Mucosa of descending colon (tissue), 3 donors: ENCODE results near the gene KRTAP10-11. TPM values are rescaled to one million over a fixed set of nuclear protein-coding genes. Genes with fewer than 3 reads are reported as not detected.

Source experiments
- ATAC-seq: fragments of 200-7000 bp; cut with Tn5 transposase; one replicate; pipeline ENCODE4 v1.9.1; 2020; ENCODE audit warnings: mild to moderate bottlenecking, moderate library complexity
- DNase-seq, 3 donors: peaks; one replicate each; pipeline ENCODE4 v3.0.0-alpha.2; 2020
- H3K36me3 ChIP-seq: fragments of 200-600 bp; one replicate; pipeline ENCODE4 v1.8.0; 2021; ENCODE audit warnings: low read depth, mild to moderate bottlenecking
- H3K4me1 ChIP-seq: fragments of 200-600 bp; one replicate; pipeline ENCODE4 v1.8.0; 2021; ENCODE audit warnings: low read depth, mild to moderate bottlenecking
- H3K4me3 ChIP-seq: fragments of 200-600 bp; one replicate; pipeline ENCODE4 v1.8.0; 2021; ENCODE audit warnings: mild to moderate bottlenecking
- H3K9me3 ChIP-seq: fragments of 200-600 bp; one replicate; pipeline ENCODE4 v1.8.0; 2021; ENCODE audit warnings: mild to moderate bottlenecking
- CTCF ChIP-seq: fragments of 200-600 bp; IDR thresholded peaks from one replicate; pipeline ENCODE4 v1.8.0; 2022; ENCODE audit warnings: antibody characterized with exemption, mild to moderate bottlenecking
- intact Hi-C, 2 donors: fragments of 100-400 bp; cut with DNase I in 1 of 2; cut with micrococcal nuclease in 1 of 2; formaldehyde crosslinking; loops; one replicate each; pipeline versions ENCODE4 v1.11.0 to v1.11.1; 2022; cut with DNase I, micrococcal nuclease
- total RNA-seq, 3 donors: library from RNA; stranded (reverse); fragmentation: NEBNext Ultra II Directional in 2 of 3; extraction: Animal tissue kit (Norgen Biotek cat#: 25700) in 2 of 3; gene quantifications; one replicate each; pipeline versions ENCODE4 v1.2.1 to v1.2.4, GENCODE V29; 2021 to 2023
- donor health status: DM: no; HTN: no; CAD: no; lungs with moderate emphysema.
- donor health status: DM: no; HTN: no; CAD: no.
- donor health status: DM: no; HTN: yes; CAD: no.

Gene KRTAP10-11
- total RNA-seq, 3 donors from 2014 or later = not detected

DNA sequence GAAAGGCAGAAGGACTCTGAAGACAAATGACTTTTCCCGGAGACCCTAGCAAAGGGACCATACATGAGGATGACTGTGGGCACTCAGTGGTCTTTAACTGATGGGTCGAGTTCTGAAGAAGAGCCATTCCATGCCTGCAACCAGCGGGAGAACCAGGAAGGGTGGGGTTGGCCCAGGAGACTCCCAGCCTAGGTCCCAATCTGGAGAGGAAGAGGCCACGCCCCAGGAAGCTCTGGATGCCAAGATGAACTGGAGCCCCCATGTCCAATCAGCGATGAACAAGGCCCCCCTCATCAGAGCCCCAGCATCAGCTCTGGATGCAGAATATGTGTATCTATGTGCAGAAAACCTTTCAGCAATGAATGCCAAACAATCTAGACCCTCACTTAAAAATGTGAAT lies 5.5 kb upstream of the KRTAP10-11 start:
- DNase-seq (no peak), ATAC-seq (no peak)
- peaks cover 3% of the 10 kb centered on the region for H3K9me3 ChIP-seq
- H3K36me3 ChIP-seq = no peaks in the 10 kb centered on the region
- H3K4me3 ChIP-seq = no peak overlapping the region
- TF ChIP-seq CTCF = no peak
- intact Hi-C loops = no loop called here
- no peaks in the 10 kb centered on the region for H3K4me1 ChIP-seq

GRCh38 chr21:44643741-44644310 lies 2.4 kb upstream of the KRTAP10-11 start:
- Histone ChIP-seq H3K36me3 (no peaks in the 10 kb centered on the region), H3K9me3 (peaks cover 3% of the 10 kb centered on the region), H3K4me3 (no peak overlapping the region), H3K4me1 (no peaks in the 10 kb centered on the region)
- DNase-seq = no peak
- intact Hi-C loops = no loop called here
- ATAC-seq = no peak
- no peak for TF ChIP-seq CTCF

- H3K36me3 ChIP-seq = no peaks in the 10 kb centered on the region
- TF ChIP-seq CTCF = no peak
- H3K9me3 ChIP-seq = peaks cover 3% of the 10 kb centered on the region
- DNase-seq (no peak), ATAC-seq (no peak)
- no peak overlapping the region for H3K4me3 ChIP-seq
- intact Hi-C loops = no loop called here
- H3K4me1 ChIP-seq = no peaks in the 10 kb centered on the region
These were observed 1.3 kb upstream of the KRTAP10-11 start for GRCh38 chr21:44644878-44645277.

GRCh38 chr21:44647222-44647552 lies 973 bp downstream of the KRTAP10-11 start:
- ATAC-seq (no peak), DNase-seq (no peak)
- no peak overlapping the region for H3K4me3 ChIP-seq
- intact Hi-C loops = no loop called here
- H3K4me1 ChIP-seq = no peaks in the 10 kb centered on the region
- peaks cover 3% of the 10 kb centered on the region for H3K9me3 ChIP-seq
- H3K36me3 ChIP-seq = no peaks in the 10 kb centered on the region
- no peak for TF ChIP-seq CTCF

DNA sequence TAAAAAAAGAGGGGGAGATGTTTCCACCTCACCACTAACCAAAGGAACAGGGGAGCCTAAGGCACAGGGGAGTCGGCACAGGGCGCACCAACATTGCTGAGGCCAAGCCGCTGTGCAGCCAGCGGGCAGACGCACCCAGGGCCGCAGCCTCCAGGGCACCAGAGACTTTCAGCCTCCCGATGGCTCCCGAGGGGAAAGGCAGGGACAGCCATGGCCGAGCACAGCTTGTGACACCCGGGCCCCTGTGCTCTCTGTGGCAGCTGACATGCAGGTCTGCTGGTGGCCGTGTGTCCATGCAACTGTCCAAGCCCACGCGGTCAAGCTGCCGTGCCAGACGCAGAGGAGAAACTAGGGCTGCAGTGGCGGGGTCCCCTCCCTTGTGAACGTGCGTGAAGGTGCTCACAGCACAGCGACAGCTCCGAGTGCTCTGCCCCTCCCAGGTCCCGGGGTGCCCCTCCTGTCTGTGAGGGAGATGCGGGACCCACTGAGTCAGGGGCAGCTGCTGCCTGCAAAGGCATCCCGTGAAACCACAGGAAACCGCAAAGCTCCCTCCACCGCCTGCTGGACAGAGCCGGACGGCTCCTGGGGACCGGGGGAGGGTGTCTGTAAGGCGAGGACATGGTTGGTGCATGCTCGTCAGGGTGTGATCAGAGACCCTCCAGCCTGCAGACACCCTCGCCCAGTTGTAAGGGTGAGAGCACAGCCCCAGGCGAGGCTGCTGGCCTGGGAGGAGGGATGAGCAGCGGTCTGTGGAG lies 2.5 kb downstream of the KRTAP10-11 start:
- intact Hi-C loops = no loop called here
- peaks cover 3% of the 10 kb centered on the region for H3K9me3 ChIP-seq
- DNase-seq = no peak
- ATAC-seq = no peak
- no peak for TF ChIP-seq CTCF
- no peak overlapping the region for H3K4me3 ChIP-seq
- H3K4me1 ChIP-seq = no peaks in the 10 kb centered on the region
- no peaks in the 10 kb centered on the region for H3K36me3 ChIP-seq
